ENCODE data around the gene SOX3. TPM values are rescaled to one million over a fixed set of nuclear protein-coding genes. Genes with fewer than 3 reads are reported as not detected.

SOX3 gene
- polyA plus RNA-seq = not detected

DNA sequence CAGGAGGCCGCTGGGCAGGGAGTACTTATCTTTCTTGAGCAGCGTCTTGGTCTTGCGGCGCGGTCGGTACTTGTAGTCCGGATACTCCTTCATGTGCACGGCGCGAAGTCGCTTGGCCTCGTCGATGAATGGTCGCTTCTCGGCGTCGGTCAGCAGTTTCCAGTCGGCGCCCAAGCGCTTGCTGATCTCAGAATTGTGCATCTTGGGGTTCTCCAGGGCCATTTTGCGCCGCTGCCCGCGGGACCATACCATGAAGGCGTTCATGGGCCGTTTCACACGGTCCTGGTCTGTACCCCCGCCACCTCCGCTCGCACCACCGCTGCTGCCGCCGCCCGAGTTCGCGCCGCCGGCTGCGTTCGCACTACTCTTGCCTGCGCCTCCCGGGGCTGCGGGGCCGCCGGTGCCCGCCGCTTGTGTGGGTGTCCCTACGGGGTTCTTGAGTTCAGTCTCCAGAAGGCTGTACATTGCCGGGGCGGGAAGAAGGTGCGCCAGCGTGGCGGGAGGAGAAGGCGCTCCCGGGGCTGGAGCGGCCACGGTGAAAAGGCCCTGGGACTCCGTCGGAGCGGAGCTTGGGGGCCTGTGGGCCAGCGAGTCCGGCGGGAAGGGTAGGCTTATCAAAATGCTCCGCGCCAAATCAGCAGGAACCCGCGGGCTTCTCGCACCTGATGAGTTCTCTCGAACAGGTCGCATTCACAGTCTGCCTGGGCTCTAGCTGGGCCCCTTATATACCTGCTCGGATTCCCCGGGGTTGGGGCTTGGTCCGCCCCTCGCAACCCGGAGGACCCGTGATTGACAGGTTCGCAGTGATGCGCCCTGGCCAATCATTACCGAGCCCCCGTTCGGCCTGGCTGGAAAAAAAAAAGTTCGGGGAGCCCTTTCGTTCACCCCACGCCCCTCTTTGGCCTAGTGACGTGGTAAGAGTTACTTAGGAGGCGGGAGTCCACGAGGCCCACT lies at the start of gene SOX3:
TSS of gene SOX3 (minus strand) at position 699 of the 954 bp plus-strand sequence. CDS start at position 690, 9 bp downstream.
- 7 to 30% methylated on average over 82 to 87 of the region's 87 CpGs for WGBS, 2 donors
- peaks cover 0 to 10% of the 10 kb centered on the region in 2 donors for H3K9me3 ChIP-seq (ENCODE audit: control insufficient read depth in 2 of 2, insufficient read depth in 1 of 2, low read depth in 1 of 2, low read length in 1 of 2)
- no peaks in the 10 kb centered on the region for H3K36me3 ChIP-seq (ENCODE audit: control insufficient read depth in 2 of 2, insufficient read depth in 2 of 2, low read length in 1 of 2)
- peak within 1 kb of the TSS in 1 of 2 donors; percentile 8 for H3K4me3 ChIP-seq (ENCODE audit: low read depth in 1 of 2, low read length in 2 of 2)
- peaks cover 0 to 2% of the 10 kb centered on the region in 2 donors for H3K4me1 ChIP-seq (ENCODE audit: control insufficient read depth in 2 of 2, insufficient read depth in 2 of 2, low read length in 1 of 2)
- peaks cover 10 to 21% of the 10 kb centered on the region in 2 donors for H3K27me3 ChIP-seq (ENCODE audit: control insufficient read depth in 1 of 2, insufficient read depth in 2 of 2, low read length in 2 of 2)
- no peak within 1 kb of the TSS for H3K27ac ChIP-seq (ENCODE audit: low read depth in 2 of 2, low read length in 1 of 2)

GRCh38 chrX:140548985-140549384 lies 44.1 kb upstream of the SOX3 start:
- no peaks in the 10 kb centered on the region for H3K9me3 ChIP-seq (ENCODE audit: control insufficient read depth in 2 of 2, insufficient read depth in 1 of 2, low read depth in 1 of 2, low read length in 1 of 2)
- H3K27ac ChIP-seq (ENCODE audit: low read depth in 2 of 2, low read length in 1 of 2) = no peak overlapping the region
- H3K4me3 ChIP-seq (ENCODE audit: low read depth in 1 of 2, low read length in 2 of 2) = no peak overlapping the region
- H3K36me3 ChIP-seq (ENCODE audit: control insufficient read depth in 2 of 2, insufficient read depth in 2 of 2, low read length in 1 of 2) = no peaks in the 10 kb centered on the region
- WGBS, 2 donors = 71 to 90% methylated on average over 1 of the region's 1 CpG
- peaks cover 0 to 6% of the 10 kb centered on the region in 2 donors for H3K27me3 ChIP-seq (ENCODE audit: control insufficient read depth in 1 of 2, insufficient read depth in 2 of 2, low read length in 2 of 2)
- H3K4me1 ChIP-seq (ENCODE audit: control insufficient read depth in 2 of 2, insufficient read depth in 2 of 2, low read length in 1 of 2) = no peaks in the 10 kb centered on the region

GRCh38 chrX:140526171-140526570 lies 21.3 kb upstream of the SOX3 start:
- Histone ChIP-seq H3K27me3 (ENCODE audit: control insufficient read depth in 1 of 2, insufficient read depth in 2 of 2, low read length in 2 of 2) (peaks cover 0 to 4% of the 10 kb centered on the region in 2 donors), H3K4me1 (ENCODE audit: control insufficient read depth in 2 of 2, insufficient read depth in 2 of 2, low read length in 1 of 2) (no peaks in the 10 kb centered on the region), H3K4me3 (ENCODE audit: low read depth in 1 of 2, low read length in 2 of 2) (no peak overlapping the region), H3K9me3 (ENCODE audit: control insufficient read depth in 2 of 2, insufficient read depth in 1 of 2, low read depth in 1 of 2, low read length in 1 of 2) (no peaks in the 10 kb centered on the region), H3K36me3 (ENCODE audit: control insufficient read depth in 2 of 2, insufficient read depth in 2 of 2, low read length in 1 of 2) (no peaks in the 10 kb centered on the region), H3K27ac (ENCODE audit: low read depth in 2 of 2, low read length in 1 of 2) (no peak overlapping the region)
- 50 to 54% methylated on average over 5 of the region's 5 CpGs for WGBS, 2 donors

DNA sequence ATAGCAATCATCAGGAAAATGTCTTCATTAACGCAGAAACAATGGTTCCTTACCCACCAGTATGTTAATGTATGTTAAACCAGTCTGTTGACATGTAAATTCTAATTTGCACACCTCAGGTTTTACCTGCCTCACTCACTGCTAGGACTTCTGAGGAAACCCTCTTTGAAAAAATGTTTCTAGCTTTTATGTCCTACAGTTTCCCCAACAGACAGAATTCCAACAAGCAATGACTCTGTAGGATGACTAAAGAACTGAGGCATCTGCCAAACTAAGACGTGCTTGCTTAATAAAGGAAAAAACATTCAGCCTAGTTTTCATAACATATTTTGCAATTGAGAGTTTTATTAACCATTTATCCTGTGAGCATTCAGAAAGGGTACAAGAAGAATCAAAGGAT lies 20.6 kb upstream of the SOX3 start:
- Histone ChIP-seq H3K4me1 (ENCODE audit: control insufficient read depth in 2 of 2, insufficient read depth in 2 of 2, low read length in 1 of 2) (no peaks in the 10 kb centered on the region), H3K27me3 (ENCODE audit: control insufficient read depth in 1 of 2, insufficient read depth in 2 of 2, low read length in 2 of 2) (peaks cover 0 to 4% of the 10 kb centered on the region in 2 donors), H3K36me3 (ENCODE audit: control insufficient read depth in 2 of 2, insufficient read depth in 2 of 2, low read length in 1 of 2) (no peaks in the 10 kb centered on the region), H3K27ac (ENCODE audit: low read depth in 2 of 2, low read length in 1 of 2) (no peak overlapping the region), H3K4me3 (ENCODE audit: low read depth in 1 of 2, low read length in 2 of 2) (no peak overlapping the region), H3K9me3 (ENCODE audit: control insufficient read depth in 2 of 2, insufficient read depth in 1 of 2, low read depth in 1 of 2, low read length in 1 of 2) (no peaks in the 10 kb centered on the region)
- WGBS, 2 donors = 17 to 30% methylated on average over 2 of the region's 2 CpGs

GRCh38 chrX:140524556-140524955 lies 19.7 kb upstream of the SOX3 start:
- WGBS, 2 donors = 48 to 68% methylated on average over 2 of the region's 2 CpGs
- no peak overlapping the region for H3K4me3 ChIP-seq (ENCODE audit: low read depth in 1 of 2, low read length in 2 of 2)
- no peaks in the 10 kb centered on the region for H3K4me1 ChIP-seq (ENCODE audit: control insufficient read depth in 2 of 2, insufficient read depth in 2 of 2, low read length in 1 of 2)
- H3K9me3 ChIP-seq (ENCODE audit: control insufficient read depth in 2 of 2, insufficient read depth in 1 of 2, low read depth in 1 of 2, low read length in 1 of 2) = no peaks in the 10 kb centered on the region
- peaks cover 0 to 4% of the 10 kb centered on the region in 2 donors for H3K27me3 ChIP-seq (ENCODE audit: control insufficient read depth in 1 of 2, insufficient read depth in 2 of 2, low read length in 2 of 2)
- H3K36me3 ChIP-seq (ENCODE audit: control insufficient read depth in 2 of 2, insufficient read depth in 2 of 2, low read length in 1 of 2) = no peaks in the 10 kb centered on the region
- H3K27ac ChIP-seq (ENCODE audit: low read depth in 2 of 2, low read length in 1 of 2) = no peak overlapping the region

DNA sequence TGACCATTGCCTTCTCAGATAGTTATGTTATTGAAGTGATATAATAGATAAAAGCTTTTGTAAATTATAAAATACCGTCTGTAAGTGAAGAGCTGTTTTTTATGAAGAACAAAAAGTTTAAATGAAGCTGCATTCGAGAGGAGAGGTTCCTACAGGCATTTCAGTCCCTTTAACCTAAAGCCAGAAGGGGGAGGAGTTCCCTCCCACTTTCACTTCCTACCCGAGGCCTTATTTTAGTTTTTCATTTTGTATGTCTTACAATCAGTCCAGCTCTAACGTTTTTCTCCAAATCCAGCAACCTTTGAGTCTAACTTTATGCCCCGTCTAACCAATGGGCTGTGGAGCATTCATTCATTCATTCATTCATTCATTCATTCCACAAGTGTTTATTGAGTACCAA lies 16.5 kb upstream of the SOX3 start:
- Histone ChIP-seq H3K4me1 (ENCODE audit: control insufficient read depth in 2 of 2, insufficient read depth in 2 of 2, low read length in 1 of 2) (no peaks in the 10 kb centered on the region), H3K9me3 (ENCODE audit: control insufficient read depth in 2 of 2, insufficient read depth in 1 of 2, low read depth in 1 of 2, low read length in 1 of 2) (no peaks in the 10 kb centered on the region), H3K27ac (ENCODE audit: low read depth in 2 of 2, low read length in 1 of 2) (no peak overlapping the region), H3K27me3 (ENCODE audit: control insufficient read depth in 1 of 2, insufficient read depth in 2 of 2, low read length in 2 of 2) (peaks cover 0 to 7% of the 10 kb centered on the region in 2 donors), H3K4me3 (ENCODE audit: low read depth in 1 of 2, low read length in 2 of 2) (no peak overlapping the region), H3K36me3 (ENCODE audit: control insufficient read depth in 2 of 2, insufficient read depth in 2 of 2, low read length in 1 of 2) (no peaks in the 10 kb centered on the region)
- 41 to 48% methylated on average over 5 of the region's 5 CpGs for WGBS, 2 donors

DNA sequence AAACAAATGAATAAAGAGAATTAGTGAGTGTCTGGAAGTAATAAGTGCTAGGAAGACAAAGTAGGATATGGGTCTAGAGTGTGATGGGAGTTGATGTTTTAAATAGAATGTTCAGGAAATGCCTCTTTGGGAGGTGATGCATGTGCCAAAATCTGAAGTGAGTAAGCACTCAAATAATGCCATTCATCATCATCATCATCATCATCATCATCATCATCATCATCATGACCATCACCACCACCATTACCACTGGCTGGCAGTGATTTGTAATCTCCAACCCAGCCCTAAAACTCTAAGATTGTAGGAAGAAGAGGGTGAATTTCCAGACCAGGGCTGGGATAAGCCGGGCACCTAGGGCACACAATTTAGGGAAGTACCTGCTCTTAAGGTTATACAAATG lies 9.7 kb upstream of the SOX3 start:
- 72 to 75% methylated on average over 1 of the region's 1 CpG for WGBS, 2 donors

DNA sequence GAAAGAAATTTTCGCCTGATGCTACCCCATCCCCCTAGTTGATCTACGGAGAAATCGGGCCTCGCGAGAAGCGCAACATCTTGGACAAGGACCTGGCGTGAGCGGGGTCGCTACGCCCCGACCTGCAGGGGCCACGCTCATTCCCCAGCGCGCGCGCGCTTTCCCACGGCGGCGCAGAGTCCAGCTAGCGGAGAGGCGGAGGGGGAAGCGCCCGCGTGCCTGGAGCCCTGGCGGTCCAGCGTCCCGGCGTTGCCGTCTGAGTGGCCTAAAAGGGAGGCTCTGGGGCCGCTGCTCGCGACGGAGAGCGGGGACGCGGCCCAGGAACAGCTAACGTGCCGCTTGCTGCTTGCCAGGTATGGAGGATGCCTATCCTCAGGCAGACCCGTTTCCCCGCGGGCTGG lies 6.0 kb upstream of the SOX3 start:
- Histone ChIP-seq H3K27me3 (ENCODE audit: control insufficient read depth in 1 of 2, insufficient read depth in 2 of 2, low read length in 2 of 2) (peaks cover 5 to 15% of the 10 kb centered on the region in 2 donors), H3K36me3 (ENCODE audit: control insufficient read depth in 2 of 2, insufficient read depth in 2 of 2, low read length in 1 of 2) (no peaks in the 10 kb centered on the region), H3K27ac (ENCODE audit: low read depth in 2 of 2, low read length in 1 of 2) (no peak overlapping the region), H3K9me3 (ENCODE audit: control insufficient read depth in 2 of 2, insufficient read depth in 1 of 2, low read depth in 1 of 2, low read length in 1 of 2) (peaks cover 0 to 6% of the 10 kb centered on the region in 2 donors), H3K4me1 (ENCODE audit: control insufficient read depth in 2 of 2, insufficient read depth in 2 of 2, low read length in 1 of 2) (peaks cover 0 to 2% of the 10 kb centered on the region in 2 donors), H3K4me3 (ENCODE audit: low read depth in 1 of 2, low read length in 2 of 2) (no peak overlapping the region)
- WGBS, 2 donors = 15 to 37% methylated on average over 42 of the region's 42 CpGs

More for the DNA sequence above, 9.7 kb upstream of the SOX3 start:
- H3K36me3 ChIP-seq (ENCODE audit: control insufficient read depth in 2 of 2, insufficient read depth in 2 of 2, low read length in 1 of 2) = no peaks in the 10 kb centered on the region
- H3K4me3 ChIP-seq (ENCODE audit: low read depth in 1 of 2, low read length in 2 of 2) = no peak overlapping the region
- no peaks in the 10 kb centered on the region for H3K4me1 ChIP-seq (ENCODE audit: control insufficient read depth in 2 of 2, insufficient read depth in 2 of 2, low read length in 1 of 2)
- no peaks in the 10 kb centered on the region for H3K9me3 ChIP-seq (ENCODE audit: control insufficient read depth in 2 of 2, insufficient read depth in 1 of 2, low read depth in 1 of 2, low read length in 1 of 2)
- H3K27me3 ChIP-seq (ENCODE audit: control insufficient read depth in 1 of 2, insufficient read depth in 2 of 2, low read length in 2 of 2) = peaks cover 3 to 8% of the 10 kb centered on the region in 2 donors
- H3K27ac ChIP-seq (ENCODE audit: low read depth in 2 of 2, low read length in 1 of 2) = no peak overlapping the region

DNA sequence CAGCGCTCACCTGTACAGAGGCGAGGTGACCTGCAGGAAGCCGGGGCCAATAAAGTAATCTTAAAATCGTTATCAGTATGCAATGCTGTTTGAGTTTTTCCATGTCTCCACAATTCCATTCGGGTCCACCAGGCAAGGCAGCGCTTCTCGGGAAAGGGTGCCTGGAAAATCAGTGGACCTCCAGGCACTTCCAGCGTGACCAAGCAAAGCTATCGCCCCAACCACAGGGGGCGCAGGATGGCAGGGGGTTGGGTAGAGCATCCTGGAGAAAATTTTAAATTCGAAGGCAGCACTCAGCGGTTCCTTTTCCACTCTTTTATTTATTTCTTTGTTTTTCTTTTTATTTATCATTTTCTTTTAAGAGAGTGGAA lies 5.4 kb upstream of the SOX3 start:
- Histone ChIP-seq H3K4me3 (ENCODE audit: low read depth in 1 of 2, low read length in 2 of 2) (no peak overlapping the region), H3K27me3 (ENCODE audit: control insufficient read depth in 1 of 2, insufficient read depth in 2 of 2, low read length in 2 of 2) (peaks cover 5 to 15% of the 10 kb centered on the region in 2 donors)
- 9 to 24% methylated on average over 12 of the region's 12 CpGs for WGBS, 2 donors

More for the DNA sequence above, 5.4 kb upstream of the SOX3 start:
- Histone ChIP-seq H3K27ac (ENCODE audit: low read depth in 2 of 2, low read length in 1 of 2) (no peak overlapping the region), H3K4me1 (ENCODE audit: control insufficient read depth in 2 of 2, insufficient read depth in 2 of 2, low read length in 1 of 2) (peaks cover 0 to 2% of the 10 kb centered on the region in 2 donors), H3K9me3 (ENCODE audit: control insufficient read depth in 2 of 2, insufficient read depth in 1 of 2, low read depth in 1 of 2, low read length in 1 of 2) (peaks cover 0 to 6% of the 10 kb centered on the region in 2 donors), H3K36me3 (ENCODE audit: control insufficient read depth in 2 of 2, insufficient read depth in 2 of 2, low read length in 1 of 2) (no peaks in the 10 kb centered on the region)

All from esophagus (tissue), 2 donors.